Duodenal mucosa (tissue), 2 donors: ENCODE results near the gene PRR33.

ENCODE experiments used
- H3K27ac ChIP-seq: one replicate; pipeline ENCODE4 v1.7.0; 2013; ENCODE audit warnings: low read depth, low read length
- H3K27me3 ChIP-seq, 2 donors: one replicate each; pipeline ENCODE4 v1.7.0; 2013; ENCODE audit warnings: low read length in 2 of 2, control low read depth in 1 of 2; ENCODE audit not compliant: insufficient read depth in 2 of 2, control insufficient read depth in 1 of 2
- H3K36me3 ChIP-seq, 2 donors: one replicate each; pipeline ENCODE4 v1.7.0; 2013; ENCODE audit warnings: low read length in 2 of 2, control low read depth in 1 of 2; ENCODE audit not compliant: insufficient read depth in 2 of 2, control insufficient read depth in 1 of 2
- H3K4me1 ChIP-seq, 2 donors: one replicate each; pipeline ENCODE4 v1.7.0; 2013; ENCODE audit warnings: low read length in 2 of 2, control low read depth in 1 of 2; ENCODE audit not compliant: insufficient read depth in 2 of 2, control insufficient read depth in 1 of 2
- H3K4me3 ChIP-seq, 2 donors: one replicate each; pipeline ENCODE4 v1.7.0; 2013; ENCODE audit warnings: low read length in 2 of 2, low read depth in 1 of 2
- H3K9ac ChIP-seq, 2 donors: one replicate each; pipeline ENCODE4 v1.7.0; 2013; ENCODE audit warnings: low read length in 2 of 2, low read depth in 1 of 2
- H3K9me3 ChIP-seq, 2 donors: one replicate each; pipeline ENCODE4 v1.7.0; 2013; ENCODE audit warnings: low read length in 2 of 2, control low read depth in 1 of 2; ENCODE audit not compliant: control insufficient read depth in 1 of 2

The PRR33 gene

GRCh38 chr11:1852877-1853276 is 38.8 kb downstream of the PRR33 start, which contains the start of gene LSP1:
Gene LSP1, plus strand, starts transcription at chr11:1853084. Its CDS starts 61 bp downstream, at chr11:1853145.
- Histone ChIP-seq H3K9me3 (no peaks in the 10 kb centered on the region), H3K27ac (peak within 1 kb of the TSS; percentile 62), H3K36me3 (no peaks in the 10 kb centered on the region), H3K4me1 (peaks cover 17 to 30% of the 10 kb centered on the region in 2 donors), H3K4me3 (peak within 1 kb of the TSS; percentile 61 to 68), H3K27me3 (no peaks in the 10 kb centered on the region), H3K9ac (peak within 1 kb of the TSS; percentile 51 to 61)

GRCh38 chr11:1852271-1852876 is 39.3 kb downstream of the PRR33 start:
- H3K27ac ChIP-seq: peak overlapping the region; percentile 62
- peak overlapping the region in 1 of 2 donors; percentile 21 for H3K4me3 ChIP-seq
- peak overlapping the region; percentile 25 to 61 for H3K9ac ChIP-seq

GRCh38 chr11:1851468-1852180 is 40.1 kb downstream of the PRR33 start:
- Histone ChIP-seq H3K4me1 (peaks cover 17 to 30% of the 10 kb centered on the region in 2 donors), H3K9me3 (no peaks in the 10 kb centered on the region), H3K36me3 (no peaks in the 10 kb centered on the region), H3K9ac (no peak overlapping the region), H3K27me3 (no peaks in the 10 kb centered on the region), H3K4me3 (no peak overlapping the region), H3K27ac (no peak overlapping the region)

More at GRCh38 chr11:1852271-1852876, 39.3 kb downstream of the PRR33 start:
- Histone ChIP-seq H3K4me1 (peaks cover 17 to 30% of the 10 kb centered on the region in 2 donors), H3K27me3 (no peaks in the 10 kb centered on the region), H3K36me3 (no peaks in the 10 kb centered on the region), H3K9me3 (no peaks in the 10 kb centered on the region)

- Histone ChIP-seq H3K4me1 (peaks cover 29 to 42% of the 10 kb centered on the region in 2 donors), H3K36me3 (no peaks in the 10 kb centered on the region), H3K9ac (no peak overlapping the region), H3K4me3 (no peak overlapping the region), H3K27ac (no peak overlapping the region), H3K27me3 (no peaks in the 10 kb centered on the region), H3K9me3 (no peaks in the 10 kb centered on the region)
Measured at GRCh38 chr11:1848640-1849430, 42.9 kb downstream of the PRR33 start.

GRCh38 chr11:1847926-1848639 is 43.6 kb downstream of the PRR33 start:
- Histone ChIP-seq H3K27me3 (no peaks in the 10 kb centered on the region), H3K9ac (no peak overlapping the region), H3K36me3 (no peaks in the 10 kb centered on the region), H3K4me1 (peaks cover 29 to 43% of the 10 kb centered on the region in 2 donors), H3K9me3 (no peaks in the 10 kb centered on the region), H3K4me3 (no peak overlapping the region), H3K27ac (no peak overlapping the region)

GRCh38 chr11:1847006-1847735 is 44.5 kb downstream of the PRR33 start:
- Histone ChIP-seq H3K4me1 (peaks cover 23 to 38% of the 10 kb centered on the region in 2 donors), H3K27me3 (no peaks in the 10 kb centered on the region), H3K4me3 (no peak overlapping the region), H3K27ac (no peak overlapping the region), H3K9me3 (no peaks in the 10 kb centered on the region), H3K9ac (no peak overlapping the region), H3K36me3 (no peaks in the 10 kb centered on the region)

DNA sequence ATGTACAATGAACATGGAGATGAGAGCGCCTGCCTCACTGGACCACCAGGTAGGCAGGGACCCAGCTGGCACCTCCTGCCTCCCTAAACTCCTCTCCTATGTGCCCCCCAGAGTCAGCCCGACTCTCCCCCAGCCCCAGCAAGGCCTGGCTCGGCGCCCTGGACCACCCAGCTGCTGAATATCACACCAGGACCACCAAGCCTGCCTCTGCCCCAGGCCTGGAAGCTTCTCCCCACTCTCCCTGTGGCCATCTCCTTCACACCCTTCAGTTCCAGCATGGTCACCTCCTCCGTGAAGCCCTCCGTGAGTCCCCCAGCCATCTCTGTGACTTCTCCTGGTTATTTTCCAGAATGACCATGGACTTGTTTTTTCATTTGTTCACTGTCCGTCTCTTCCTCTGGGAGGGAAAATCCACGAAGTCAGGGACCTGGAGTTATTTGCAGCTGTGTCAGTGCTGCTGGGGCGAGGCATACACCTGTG is 45.2 kb downstream of the PRR33 start:
- Histone ChIP-seq H3K36me3 (no peaks in the 10 kb centered on the region), H3K27me3 (no peaks in the 10 kb centered on the region), H3K4me3 (no peak overlapping the region), H3K4me1 (peaks cover 18 to 31% of the 10 kb centered on the region in 2 donors), H3K27ac (no peak overlapping the region), H3K9me3 (no peaks in the 10 kb centered on the region), H3K9ac (no peak overlapping the region)

- no peaks in the 10 kb centered on the region for H3K36me3 ChIP-seq
- H3K27ac ChIP-seq: no peak overlapping the region
- H3K4me1 ChIP-seq: peaks cover 15 to 28% of the 10 kb centered on the region in 2 donors
- H3K9ac ChIP-seq: no peak overlapping the region
- no peaks in the 10 kb centered on the region for H3K27me3 ChIP-seq
- H3K9me3 ChIP-seq: no peaks in the 10 kb centered on the region
- no peak overlapping the region for H3K4me3 ChIP-seq
Measured at GRCh38 chr11:1845561-1846452, 45.9 kb downstream of the PRR33 start.
